GM23338 (cell line): ENCODE results near the gene RASIP1. TPM values are rescaled to one million over a fixed set of nuclear protein-coding genes. Genes with fewer than 3 reads are reported as not detected.

Source experiments
- ATAC-seq: fragments of 200-7000 bp; cut with Tn5 transposase; 3 replicates; pipeline ENCODE4 v1.9.1; 2020
- DNase-seq: peaks from one replicate; pipeline ENCODE4 v3.0.0-alpha.2; 2015; ENCODE audit warnings: low spot score
- H2AFZ ChIP-seq: fragments of 200-600 bp; sonication (generic); 2 replicates; pipeline ENCODE4 v1.8.0; 2016; ENCODE audit warnings: antibody characterized with exemption, mild to moderate bottlenecking, moderate library complexity
- H3F3A ChIP-seq: fragments of 200-600 bp; sonication (generic); replicated peaks from 2 replicates; pipeline ENCODE4 v1.8.0; 2017; ENCODE audit warnings: antibody characterized with exemption, mixed run types, low read depth
- H3K27ac ChIP-seq: fragments of 200-600 bp; sonication (generic); 2 replicates; pipeline ENCODE4 v1.6.1; 2016; ENCODE audit warnings: low read depth
- H3K27me3 ChIP-seq: fragments of 200-600 bp; sonication (generic); 2 replicates; pipeline ENCODE4 v1.8.0; 2016; ENCODE audit warnings: mild to moderate bottlenecking, mixed run types, moderate library complexity; ENCODE audit not compliant: insufficient read depth
- H3K36me3 ChIP-seq: fragments of 200-600 bp; sonication (generic); 2 replicates; pipeline ENCODE4 v1.8.0; 2016; ENCODE audit warnings: mild to moderate bottlenecking; ENCODE audit not compliant: insufficient read depth
- H3K4me1 ChIP-seq: fragments of 200-600 bp; sonication (generic); 2 replicates; pipeline ENCODE4 v1.8.0; 2016; ENCODE audit warnings: mild to moderate bottlenecking, moderate library complexity; ENCODE audit not compliant: insufficient read depth
- H3K4me2 ChIP-seq: fragments of 200-600 bp; sonication (generic); 2 replicates; pipeline ENCODE4 v1.7.1; 2017; ENCODE audit warnings: mixed run types
- H3K4me3 ChIP-seq: fragments of 200-600 bp; sonication (generic); 2 replicates; pipeline ENCODE4 v1.6.1; 2016; ENCODE audit warnings: mixed run types
- H3K79me2 ChIP-seq: fragments of 200-600 bp; sonication (generic); replicated peaks from 2 replicates; pipeline ENCODE4 v1.8.0; 2017; ENCODE audit warnings: mild to moderate bottlenecking; ENCODE audit not compliant: insufficient read depth
- H3K9me2 ChIP-seq: fragments of 200-600 bp; sonication (generic); 2 replicates; pipeline ENCODE4 v1.8.0; 2017; ENCODE audit not compliant: insufficient read depth
- H4K20me1 ChIP-seq: fragments of 200-600 bp; sonication (generic); replicated peaks from 2 replicates; pipeline ENCODE4 v1.8.0; 2017; ENCODE audit warnings: mild to moderate bottlenecking; ENCODE audit not compliant: insufficient read depth
- H3K27ac Mint-ChIP-seq: 2 replicates; pipeline ENCODE4 v1.8.0; 2020; ENCODE audit warnings: inconsistent platforms, mild to moderate bottlenecking, moderate library complexity, mixed read lengths
- H3K27me3 Mint-ChIP-seq: 3 replicates; pipeline ENCODE4 v1.8.0; 2022; ENCODE audit warnings: low read depth, mild to moderate bottlenecking, moderate library complexity, mixed read lengths, inconsistent platforms; ENCODE audit not compliant: insufficient read depth, poor library complexity
- H3K36me3 Mint-ChIP-seq: 3 replicates; pipeline ENCODE4 v1.8.0; 2021; ENCODE audit warnings: low read depth, mild to moderate bottlenecking, inconsistent platforms, moderate library complexity, mixed read lengths
- H3K4me1 Mint-ChIP-seq: 3 replicates; pipeline ENCODE4 v1.8.0; 2020; ENCODE audit warnings: mild to moderate bottlenecking, inconsistent platforms, mixed read lengths
- H3K4me3 Mint-ChIP-seq: 3 replicates; pipeline ENCODE4 v1.8.0; 2021; ENCODE audit warnings: moderate library complexity, mild to moderate bottlenecking, inconsistent platforms, mixed read lengths
- H3K9me3 Mint-ChIP-seq: 3 replicates; pipeline ENCODE4 v1.8.0; 2020; ENCODE audit warnings: moderate library complexity, mild to moderate bottlenecking, inconsistent platforms, mixed read lengths
- CREB1 ChIP-seq: fragments of 250-450 bp; sonication (Bioruptor Pico); IDR thresholded peaks from 2 replicates; pipeline ENCODE4 v1.5.0; 2020; ENCODE audit warnings: low read depth, mild to moderate bottlenecking, moderate library complexity
- CTCF ChIP-seq, 2 experiments: fragments of 200-600 bp in 1 of 2; sonication (generic) in 1 of 2; conservative IDR thresholded peaks; 2 replicates each; pipeline versions ENCODE4 v1.5.1 to v1.6.1; 2016 to 2017; ENCODE audit warnings: antibody characterized with exemption in 2 of 2, low read depth in 2 of 2, mild to moderate bottlenecking in 2 of 2, moderate library complexity in 1 of 2
- ETS1 ChIP-seq: IDR thresholded peaks from 2 replicates; pipeline ENCODE4 v1.6.1; 2016; ENCODE audit warnings: antibody characterized with exemption
- EZH2 ChIP-seq: fragments of 200-600 bp; sonication (generic); IDR thresholded peaks from one replicate; pipeline ENCODE4 v1.8.0; 2017; ENCODE audit warnings: antibody characterized with exemption, mild to moderate bottlenecking, low read depth; ENCODE audit not compliant: unreplicated experiment
- EZH2phosphoT487 ChIP-seq: fragments of 200-600 bp; sonication (generic); IDR thresholded peaks from one replicate; pipeline ENCODE4 v1.8.1; 2018; ENCODE audit warnings: antibody characterized with exemption; ENCODE audit not compliant: unreplicated experiment
- JUNB ChIP-seq: IDR thresholded peaks from one replicate; pipeline ENCODE4 v1.6.1; 2016; ENCODE audit warnings: antibody characterized with exemption; ENCODE audit not compliant: unreplicated experiment
- NANOG ChIP-seq: IDR thresholded peaks from 2 replicates; pipeline ENCODE4 v1.6.1; 2016; ENCODE audit warnings: antibody characterized with exemption, borderline replicate concordance
- POLR2AphosphoS5 ChIP-seq: IDR thresholded peaks from 2 replicates; pipeline ENCODE4 v1.6.1; 2016; ENCODE audit warnings: antibody characterized with exemption, low read depth
- REST ChIP-seq: IDR thresholded peaks from one replicate; pipeline ENCODE4 v1.6.1; 2018; ENCODE audit warnings: antibody characterized with exemption; ENCODE audit not compliant: unreplicated experiment
- STAT1 ChIP-seq: IDR thresholded peaks from one replicate; pipeline ENCODE4 v1.6.1; 2016; ENCODE audit warnings: antibody characterized with exemption; ENCODE audit not compliant: unreplicated experiment
- ZNF114 ChIP-seq: fragments of 250-450 bp; sonication (Bioruptor Pico); IDR thresholded peaks from 2 replicates; pipeline ENCODE4 v1.5.0; 2020; ENCODE audit warnings: mild to moderate bottlenecking, moderate library complexity
- ZNF331 ChIP-seq: fragments of 250-450 bp; sonication (Bioruptor Pico); IDR thresholded peaks from 2 replicates; pipeline ENCODE4 v1.5.0; 2020; ENCODE audit warnings: low read depth, mild to moderate bottlenecking, moderate library complexity
- ZNF462 ChIP-seq: fragments of 250-450 bp; sonication (Bioruptor Pico); IDR thresholded peaks from 2 replicates; pipeline ENCODE4 v1.5.0; 2020; ENCODE audit warnings: mild to moderate bottlenecking, moderate library complexity
- long read RNA-seq: library from polyadenylated mRNA; unstranded; transcript quantifications from one replicate; pipeline ENCODE4 v2.0.0, GENCODE V29; 2020; ENCODE audit not compliant: unreplicated experiment
- polyA plus RNA-seq: library from polyadenylated mRNA; unstranded; fragments of >200 nt; fragmentation: Nextera tagmentation; extraction: Ambion mirVana; gene quantifications from 2 replicates; pipeline ENCODE4 v1.2.1, GENCODE V29; 2016
- total RNA-seq: library from RNA; depleted of rRNA; stranded (reverse); fragments of >200 nt; shearing (Covaris generic); gene quantifications from 2 replicates; pipeline ENCODE4 v1.2.3, GENCODE V29; 2014; rRNA removed

Gene RASIP1
- total RNA-seq, result 14.8 and 18.0 TPM in 2 replicates
- polyA plus RNA-seq, result 9.2 and 11.2 TPM in 2 replicates
- long read RNA-seq, partial matches to known transcripts, result 5 of 7 reads
- long read RNA-seq, other reads (novel, unspliced or antisense), result 2 of 7 reads

GRCh38 chr19:48740164-48740972, at the start of gene RASIP1:
RASIP1 (minus strand) TSS chr19:48740610; CDS start chr19:48740282, 328 bp downstream.
- H3F3A ChIP-seq, result peaks cover 24% of the 10 kb centered on the region
- H3K4me3 ChIP-seq, result peak within 1 kb of the TSS; percentile 68
- H2AFZ ChIP-seq, result peak within 1 kb of the TSS; percentile 78; the same call in 1 of the 2 replicates
- Mint-ChIP-seq H3K4me1 (peaks cover 30% of the 10 kb centered on the region), H3K9me3 (peaks cover 5% of the 10 kb centered on the region; the same call in 2 of the 3 replicates), H3K4me3 (peak within 1 kb of the TSS; percentile 62), H3K36me3 (no peaks in the 10 kb centered on the region; the same call in 1 of the 3 replicates), H3K27ac (peak within 1 kb of the TSS; percentile 70; the same call in 1 of the 2 replicates), H3K27me3 (peaks cover 36% of the 10 kb centered on the region)
- no peak for DNase-seq
- H3K36me3 ChIP-seq, result no peaks in the 10 kb centered on the region
- H3K4me2 ChIP-seq, result peak within 1 kb of the TSS; percentile 90
- no peaks in the 10 kb centered on the region for H3K9me2 ChIP-seq
- peaks cover 21% of the 10 kb centered on the region for H3K27me3 ChIP-seq
- H4K20me1 ChIP-seq, result no peaks in the 10 kb centered on the region
- H3K27ac ChIP-seq, result no peak within 1 kb of the TSS
- TF ChIP-seq EZH2phosphoT487 (no peak), ZNF114 (CRISPR knock-in tag) (no peak), STAT1 (no peak), ZNF331 (CRISPR knock-in tag) (no peak), CTCF (conservative IDR thresholded peaks at IDR 0.05; ENCODE audit: low read depth in 2 of 2) (no peak), ZNF462 (CRISPR knock-in tag) (no peak), JUNB (no peak), REST (no peak), POLR2AphosphoS5 (no peak), NANOG (no peak), EZH2 (no peak), CREB1 (CRISPR knock-in tag) (no peak), ETS1 (no peak)
- H3K79me2 ChIP-seq, result no peaks in the 10 kb centered on the region
- no peak for ATAC-seq
- peaks cover 31% of the 10 kb centered on the region for H3K4me1 ChIP-seq
